ENCODE data around the gene CHPT1.
"Not testable (repeated sequence)": the region's sequence is repeated elsewhere in the genome, so short reads cannot be mapped to it uniquely, and the experiment has no call there.

Gene CHPT1

DNA sequence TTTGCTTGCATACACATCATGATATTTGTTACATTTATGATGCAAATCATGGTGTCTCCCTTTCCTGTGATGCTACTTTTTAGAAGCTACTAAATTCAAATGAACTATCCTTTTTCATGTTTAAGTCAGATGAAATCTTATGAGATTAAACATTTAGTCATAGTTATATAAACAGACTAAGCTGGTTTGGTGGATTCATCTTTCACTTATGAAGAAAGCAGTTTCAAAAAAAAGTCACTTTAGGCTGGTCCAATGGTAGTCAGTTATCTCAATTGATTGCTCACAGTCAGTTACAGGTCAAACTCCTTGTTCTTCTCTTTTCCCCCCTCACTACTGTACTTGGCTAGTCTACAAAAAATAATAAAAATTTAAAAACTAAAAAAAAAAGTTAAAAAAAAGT is 22.1 kb downstream of the CHPT1 start:
- no peak for DNase-seq

DNA sequence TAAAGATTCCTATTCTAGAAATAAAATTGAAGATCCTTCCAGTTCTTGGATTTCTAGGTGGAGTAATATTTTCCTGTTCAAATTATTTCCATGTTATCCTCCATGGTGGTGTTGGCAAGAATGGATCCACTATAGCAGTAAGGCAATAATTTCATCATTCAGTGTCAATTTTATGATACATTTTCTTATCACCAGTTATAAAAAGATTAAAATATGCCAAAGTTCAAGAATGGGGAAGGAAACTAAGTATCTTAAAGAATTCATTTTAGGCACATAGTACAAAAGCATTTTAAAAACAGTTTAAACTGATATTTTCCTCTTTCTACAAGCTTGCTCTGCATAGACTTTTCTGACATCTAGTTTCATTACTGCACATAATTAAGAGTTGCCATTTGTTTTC is 22.7 kb downstream of the CHPT1 start:
- no peak for DNase-seq

DNA sequence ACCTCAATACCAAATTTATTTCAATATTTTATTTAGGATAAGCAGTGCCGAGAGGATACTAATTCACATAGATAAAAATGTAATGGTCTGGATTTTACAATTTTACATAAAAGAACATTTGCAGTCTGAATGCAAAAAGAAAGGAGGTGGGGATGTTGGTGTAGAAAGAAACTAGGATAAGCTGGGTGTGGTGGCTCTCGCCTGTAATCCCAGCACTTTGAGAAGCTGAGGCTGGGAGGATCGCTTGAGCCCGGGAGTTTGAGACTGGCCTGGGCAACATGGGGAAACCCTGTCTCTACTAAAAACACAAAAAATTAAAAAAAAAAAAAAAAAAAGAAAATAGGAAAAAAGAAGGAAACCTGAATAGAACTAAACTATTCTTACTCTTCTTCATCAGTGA is 25.0 kb downstream of the CHPT1 start:
- no peak for DNase-seq

DNA sequence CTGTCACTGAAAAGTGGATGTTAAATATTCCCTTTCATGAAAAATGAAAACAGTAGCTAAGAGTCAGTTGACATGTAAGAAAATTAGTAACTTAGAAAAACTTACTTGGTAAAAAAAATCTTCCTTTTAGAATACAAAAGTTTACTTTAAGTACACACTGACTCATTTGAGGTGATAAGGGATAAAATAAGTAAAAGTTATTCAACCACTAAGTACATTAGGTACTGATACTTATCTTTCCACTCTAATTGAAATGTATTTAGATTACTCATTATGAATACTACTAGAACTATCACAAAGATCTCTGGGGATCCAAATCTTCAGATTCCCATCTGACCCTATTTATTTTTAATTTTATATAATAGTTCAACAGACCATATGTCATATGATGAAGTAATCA is 29.7 kb downstream of the CHPT1 start:
- no peak for DNase-seq

DNA sequence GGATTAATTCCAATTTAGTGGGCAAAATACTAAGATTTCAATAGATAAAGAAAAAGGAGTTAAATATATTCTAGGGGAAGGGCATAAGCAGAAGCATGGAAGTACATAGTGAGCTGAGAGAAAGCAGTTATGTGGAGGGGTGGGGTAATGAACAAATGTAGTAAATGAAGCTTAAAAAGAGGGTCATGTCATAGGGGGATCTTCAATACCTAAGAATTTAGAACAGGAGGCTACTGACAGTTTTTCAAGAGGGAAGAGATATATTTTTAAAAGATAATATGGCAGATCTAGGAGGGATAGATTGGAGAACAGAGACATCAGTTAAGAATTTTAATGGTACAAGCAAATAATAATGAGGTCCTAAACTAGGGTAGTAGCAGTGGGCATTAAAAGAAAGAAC is 32.4 kb downstream of the CHPT1 start:
- no peak for DNase-seq

DNA sequence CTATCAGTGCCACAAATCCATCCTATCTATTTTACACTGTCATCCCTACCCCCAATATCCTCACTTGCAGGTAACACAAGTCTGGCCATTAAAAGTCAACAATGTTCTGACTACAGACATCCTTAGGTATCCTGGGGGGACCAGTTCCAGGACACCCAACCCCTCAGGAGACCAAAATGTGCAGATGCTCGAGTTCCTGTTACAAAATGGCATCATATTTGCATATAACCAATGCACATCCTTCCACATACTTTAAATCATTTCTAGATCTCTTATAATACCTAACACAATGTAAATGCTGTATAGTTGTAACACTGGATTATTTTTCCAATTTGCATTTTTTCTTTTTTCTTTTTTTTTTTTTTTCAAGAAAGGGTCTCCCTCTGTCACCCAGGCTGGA is 34.9 kb downstream of the CHPT1 start:
- no peak for DNase-seq

DNA sequence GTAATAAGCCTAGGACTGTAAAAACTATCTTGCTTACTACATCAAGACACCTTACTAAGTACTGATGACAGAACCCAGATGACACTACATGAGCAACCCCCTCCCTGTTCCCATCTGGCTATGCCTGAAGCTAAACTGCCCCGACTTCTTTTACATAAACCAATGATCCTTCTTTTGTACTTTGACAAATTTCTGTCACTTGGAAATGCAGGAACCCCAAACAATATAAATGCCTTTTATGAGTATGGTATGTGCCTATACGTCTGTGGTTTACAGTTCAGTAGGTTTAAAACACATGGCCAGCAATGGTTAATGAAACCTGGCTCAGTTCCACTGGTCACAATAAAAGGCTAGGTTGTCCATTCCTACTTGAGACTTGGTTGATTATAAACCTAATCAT is 35.7 kb downstream of the CHPT1 start:
- DNase-seq: no peak

DNA sequence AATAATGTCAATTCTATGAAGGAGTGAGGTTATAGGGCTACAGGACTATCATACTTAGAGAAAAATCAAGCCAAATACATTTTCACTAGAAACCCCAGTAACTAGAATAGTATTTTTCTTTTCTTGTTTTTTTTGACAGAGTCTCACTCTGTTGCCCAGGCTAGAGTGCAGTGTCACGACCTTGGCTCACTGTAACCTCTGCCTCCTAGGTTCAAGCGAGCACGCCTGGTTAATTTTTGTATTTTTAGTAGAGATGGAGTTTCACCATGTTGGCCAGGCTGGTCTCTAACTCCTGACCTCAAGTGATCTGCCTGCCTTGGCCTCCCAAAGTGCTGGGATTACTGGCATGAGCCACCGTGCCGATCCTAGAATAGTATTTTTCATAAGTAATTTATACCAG is 37.0 kb downstream of the CHPT1 start:
- DNase-seq: not testable (repeated sequence)

DNA sequence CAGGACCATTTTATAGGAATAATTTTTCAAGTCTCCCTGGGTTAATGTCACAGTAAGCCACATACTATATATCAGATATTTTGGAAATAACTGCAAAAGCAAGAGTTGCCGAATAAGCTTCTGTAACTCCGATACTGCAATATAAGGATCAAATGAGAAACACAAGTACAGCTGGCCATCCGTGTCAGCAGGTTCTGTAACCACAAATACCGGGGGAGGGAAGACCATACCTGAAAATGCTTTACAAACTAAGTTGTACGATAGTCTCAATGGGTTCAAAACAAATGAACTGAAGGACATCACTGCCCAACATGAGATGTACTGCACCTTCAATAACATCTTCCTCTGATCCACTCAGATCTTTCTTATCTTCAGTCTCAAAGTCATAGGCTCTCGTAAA is 40.0 kb downstream of the CHPT1 start:
- DNase-seq: no peak

DNA sequence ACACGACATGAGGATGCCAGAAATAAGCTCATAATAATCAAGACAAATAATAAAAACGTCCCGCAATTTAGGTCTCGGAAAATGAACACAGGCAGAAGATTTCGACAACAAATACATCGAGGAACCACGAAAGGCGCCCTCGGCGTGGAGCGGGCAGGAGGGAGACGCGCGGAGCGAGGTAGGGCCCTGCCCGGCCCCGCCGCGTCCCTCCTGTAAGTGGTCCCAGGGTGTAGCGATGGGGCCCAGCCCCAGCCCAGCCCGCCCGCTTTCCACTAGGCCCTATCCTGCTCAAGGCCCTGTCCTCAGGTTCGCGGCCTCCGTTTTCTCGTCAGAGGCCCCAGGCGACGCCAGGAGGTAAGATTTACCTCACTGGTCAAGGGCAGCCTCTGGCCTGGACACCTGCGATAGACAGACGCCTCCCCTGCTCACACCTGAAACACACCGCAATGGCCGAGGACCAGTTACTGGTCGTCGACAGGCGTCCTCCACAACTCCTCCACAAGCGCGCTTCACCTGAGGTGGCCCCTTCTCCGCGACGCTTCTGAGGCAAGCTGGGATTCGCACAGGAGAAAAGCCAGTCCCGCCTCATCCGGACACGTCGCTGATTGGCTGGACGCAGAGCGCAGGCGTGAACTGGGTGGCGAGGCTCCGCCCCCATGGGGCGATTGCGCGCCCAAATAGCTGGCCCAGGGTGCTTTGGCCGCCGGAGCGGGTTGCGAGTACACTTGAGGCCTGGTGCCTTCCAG is 41.7 kb downstream of the CHPT1 start, which contains the start of gene SYCP3:
Gene SYCP3 (minus strand): TSS at position 543 of the 746 bp plus-strand sequence. CDS start 1,527 bp downstream, outside the sequence.
- DNase-seq: no peak

DNA sequence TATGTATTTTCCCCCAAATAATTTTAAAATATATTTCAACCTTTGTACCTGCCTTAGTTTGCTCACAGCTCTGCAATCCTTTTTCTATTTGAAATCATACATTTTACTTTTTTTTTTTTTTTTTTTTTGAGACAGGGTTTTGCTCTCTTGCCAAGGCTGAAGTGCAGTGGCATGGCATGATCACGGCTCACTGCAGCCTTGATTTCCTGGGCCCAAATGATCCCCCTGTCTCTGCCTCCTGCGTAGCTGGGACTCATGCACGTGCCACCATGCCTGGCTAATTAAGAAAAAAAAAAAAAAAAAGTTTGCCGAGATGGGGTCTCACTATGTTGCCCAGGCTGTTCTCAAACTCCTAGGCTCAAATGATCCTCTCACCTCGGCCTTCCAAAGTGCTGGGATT is 43.1 kb downstream of the CHPT1 start:
- no peak for DNase-seq

DNA sequence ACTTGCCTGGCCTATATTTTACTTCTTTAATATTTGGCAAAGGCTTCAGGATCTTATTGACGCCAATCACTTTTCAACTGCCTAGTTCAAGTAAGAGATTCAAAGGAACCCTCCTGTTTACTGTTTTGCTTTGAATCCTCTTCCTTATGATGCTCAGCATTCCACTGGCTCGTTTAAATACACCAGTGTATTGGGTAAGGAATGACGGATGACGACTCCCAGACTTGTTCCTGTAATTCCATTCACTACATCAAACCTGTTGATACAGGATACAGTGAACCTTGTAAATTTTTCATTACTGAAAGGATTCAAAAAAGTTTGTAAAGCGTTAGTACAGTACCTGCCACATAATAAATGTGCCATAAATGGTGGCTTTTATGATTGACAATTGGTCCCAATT is 43.5 kb downstream of the CHPT1 start:
- DNase-seq: no peak

DNA sequence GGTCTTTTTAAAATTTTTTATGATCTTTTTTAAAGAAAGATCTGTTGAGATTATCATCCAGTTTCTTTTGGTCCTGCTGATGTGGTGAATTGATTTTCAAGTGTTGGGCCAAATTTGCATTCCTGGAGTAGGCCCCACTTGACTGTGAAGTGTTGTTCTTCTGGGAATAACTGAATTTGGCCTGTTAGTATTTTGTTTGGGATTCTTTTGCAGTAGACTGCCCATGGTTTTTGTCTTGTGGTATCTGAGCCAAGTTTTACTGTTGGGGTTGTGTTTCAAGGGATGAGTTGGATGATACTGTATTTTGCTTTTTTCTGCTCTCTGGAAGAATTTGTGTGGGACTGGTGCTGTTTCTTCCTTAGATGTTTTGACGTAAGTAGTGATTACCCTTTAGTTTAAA is 45.8 kb downstream of the CHPT1 start:
- DNase-seq: no peak

DNA sequence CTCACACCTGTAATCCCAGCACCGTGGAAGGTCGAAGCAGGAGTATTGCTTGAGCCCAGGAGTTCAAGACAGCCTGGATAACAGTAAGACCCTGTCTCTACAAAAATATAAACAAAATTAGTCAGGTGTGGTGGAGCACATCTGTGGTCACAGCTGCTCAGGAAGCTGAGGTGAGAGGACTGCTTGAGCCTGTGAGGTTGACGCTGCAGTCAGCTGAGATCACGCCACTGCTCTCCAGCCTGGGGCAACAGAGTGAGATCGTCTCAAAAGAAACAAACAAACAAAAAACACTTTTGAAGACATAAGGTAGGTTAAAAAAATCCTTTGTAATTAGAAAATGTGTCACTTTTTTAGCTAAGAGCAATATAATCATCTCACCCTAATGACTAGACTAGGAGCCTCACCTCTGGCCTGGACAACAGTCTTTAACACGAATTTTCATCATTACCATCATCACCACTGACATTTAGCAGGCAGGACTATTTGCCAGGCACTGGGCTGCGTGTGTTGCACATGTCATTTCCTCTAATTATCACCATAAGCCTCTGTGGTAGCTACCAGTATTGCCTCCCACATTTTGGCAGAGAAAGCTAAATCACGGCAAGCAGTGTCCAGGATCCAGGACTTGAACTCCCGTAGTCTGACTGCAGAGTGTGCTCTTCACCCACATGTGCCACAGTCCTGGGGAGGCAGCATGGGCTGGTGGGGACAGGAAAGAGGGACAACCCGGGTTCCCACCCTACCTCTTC is 46.5 kb downstream of the CHPT1 start:
- DNase-seq: no peak

DNA sequence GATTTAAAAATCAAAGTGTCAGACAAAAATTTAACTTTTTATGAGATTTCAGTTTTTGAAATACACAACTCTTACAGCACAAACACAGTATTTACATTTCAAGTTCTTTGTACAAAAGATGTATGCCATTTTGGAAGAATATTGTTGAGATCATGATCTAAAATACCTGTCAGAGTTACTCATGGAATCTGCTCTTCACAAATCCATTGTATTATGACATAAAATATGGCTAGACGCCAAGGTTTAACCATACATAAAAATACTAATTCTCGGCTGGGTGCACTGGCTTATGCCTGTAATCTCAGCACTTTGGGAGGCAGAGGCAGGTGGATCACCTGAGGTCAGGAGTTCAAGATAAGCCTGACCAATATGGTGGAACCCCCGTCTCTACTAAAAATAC is 48.0 kb downstream of the CHPT1 start:
- no peak for DNase-seq

DNA sequence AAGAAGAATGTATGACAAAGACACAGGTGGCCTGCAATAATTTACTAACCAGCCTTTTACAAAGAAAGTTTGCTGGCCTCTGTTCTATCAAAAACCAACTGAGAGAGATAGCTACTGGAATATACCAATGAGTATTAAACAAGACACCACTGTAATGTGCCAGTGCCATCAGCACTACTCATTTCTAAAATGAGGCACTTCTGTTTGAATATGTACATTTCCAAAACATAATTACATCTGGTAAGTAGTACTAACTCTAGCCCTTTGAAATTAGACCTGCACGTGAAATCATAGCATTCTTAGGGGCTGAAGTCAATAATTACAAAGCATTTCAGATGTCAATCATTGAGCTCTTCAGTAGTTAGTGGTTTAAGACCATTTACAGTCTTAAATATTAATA is 48.8 kb downstream of the CHPT1 start:
- no peak for DNase-seq

DNA sequence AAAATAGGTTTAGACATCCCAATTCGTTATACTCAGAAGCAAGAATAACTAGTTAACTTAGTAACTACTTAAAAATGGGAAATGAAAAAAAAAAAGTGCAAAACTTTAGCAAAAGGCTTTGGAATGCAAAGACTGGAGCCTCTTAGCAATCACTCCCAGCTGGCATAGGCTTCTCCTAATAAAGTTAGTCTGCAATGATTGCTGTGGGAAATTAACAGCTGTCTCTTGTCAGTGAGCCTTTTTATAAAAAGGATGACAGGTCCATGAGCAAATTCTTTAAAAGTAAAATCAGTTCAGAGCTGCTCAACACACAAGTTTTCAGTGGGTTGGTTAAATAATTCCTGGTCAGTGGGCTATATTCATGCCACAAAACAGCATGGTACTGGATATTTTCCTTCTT is 49.2 kb downstream of the CHPT1 start:
- DNase-seq: no peak

DNA sequence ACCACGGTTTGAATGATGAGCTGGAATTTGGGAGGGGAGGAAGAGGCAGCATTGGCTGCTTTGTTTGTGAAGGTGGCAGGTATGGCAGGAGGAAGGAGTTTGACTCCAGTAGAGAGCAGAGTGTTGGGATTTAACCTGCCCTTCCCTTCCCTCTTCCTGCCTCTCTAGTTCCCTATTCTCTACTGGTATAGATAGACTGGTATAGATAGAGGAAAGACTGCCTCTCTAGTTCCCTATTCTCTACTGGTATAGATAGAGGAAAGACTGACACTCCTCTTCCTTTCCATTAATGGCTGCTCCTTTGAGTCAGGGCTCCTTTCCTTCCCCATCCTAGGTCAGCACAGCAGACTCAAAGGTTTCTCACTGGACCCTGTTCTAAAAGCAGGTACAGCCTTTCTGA is 50.3 kb downstream of the CHPT1 start:
- DNase-seq: no peak

DNA sequence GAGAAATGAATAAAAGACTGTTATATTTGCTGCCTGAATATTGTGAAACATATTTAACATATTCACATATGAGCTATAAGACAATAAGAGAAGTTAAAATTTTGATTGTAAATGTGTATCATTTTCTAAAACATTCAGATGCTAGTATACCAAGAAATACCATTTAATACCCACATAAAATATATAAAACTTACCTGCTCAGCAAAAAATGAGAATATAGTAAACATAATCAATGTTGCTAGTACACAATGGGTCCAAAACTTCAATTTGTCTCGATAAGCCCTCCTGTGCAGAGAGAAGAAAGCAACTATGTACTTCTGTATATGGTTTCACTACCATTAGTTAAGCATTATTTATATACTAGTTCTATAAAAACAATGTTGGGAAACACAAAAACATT is 51.5 kb downstream of the CHPT1 start:
- DNase-seq: no peak

DNA sequence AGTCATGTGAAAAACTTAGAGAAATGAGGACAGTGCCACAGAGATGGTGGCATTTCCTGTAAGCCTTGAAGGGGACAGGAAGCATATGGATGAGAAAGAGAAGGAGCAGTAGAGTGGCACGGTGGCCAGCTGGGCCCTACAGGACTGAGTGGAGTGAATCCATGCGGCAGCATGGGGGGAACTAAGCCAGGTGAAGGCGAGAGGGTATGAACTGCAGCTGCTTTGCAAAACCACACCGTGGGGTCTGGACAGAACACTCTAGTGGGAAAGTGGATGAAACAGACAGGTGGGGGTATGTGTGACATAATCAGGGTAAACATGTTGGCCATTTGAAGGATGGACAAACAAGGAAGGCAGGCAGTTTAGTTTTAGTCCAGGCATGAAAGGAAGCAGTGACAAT is 52.2 kb downstream of the CHPT1 start:
- DNase-seq: no peak

DNA sequence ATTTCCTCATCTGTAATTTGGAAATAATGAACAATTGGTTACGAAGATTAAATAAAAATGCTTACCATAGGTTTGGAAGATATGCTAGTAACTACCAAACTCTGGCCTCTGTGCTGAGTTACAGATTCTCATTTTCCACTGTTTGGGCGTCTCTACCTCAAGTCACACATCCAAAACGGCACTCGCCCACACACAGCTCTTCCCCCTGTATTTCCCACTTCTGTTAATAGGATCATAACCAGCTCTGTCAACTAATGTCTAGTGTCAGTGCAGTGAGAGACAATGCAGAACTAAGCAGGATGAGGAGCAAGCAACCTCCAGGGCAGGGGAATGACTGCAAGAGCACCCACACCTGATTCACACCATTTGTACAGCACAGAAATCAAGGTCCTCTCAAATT is 52.7 kb downstream of the CHPT1 start:
- DNase-seq: peak in 11 of 56 donors; percentile 8 to 44 (median 25)

DNA sequence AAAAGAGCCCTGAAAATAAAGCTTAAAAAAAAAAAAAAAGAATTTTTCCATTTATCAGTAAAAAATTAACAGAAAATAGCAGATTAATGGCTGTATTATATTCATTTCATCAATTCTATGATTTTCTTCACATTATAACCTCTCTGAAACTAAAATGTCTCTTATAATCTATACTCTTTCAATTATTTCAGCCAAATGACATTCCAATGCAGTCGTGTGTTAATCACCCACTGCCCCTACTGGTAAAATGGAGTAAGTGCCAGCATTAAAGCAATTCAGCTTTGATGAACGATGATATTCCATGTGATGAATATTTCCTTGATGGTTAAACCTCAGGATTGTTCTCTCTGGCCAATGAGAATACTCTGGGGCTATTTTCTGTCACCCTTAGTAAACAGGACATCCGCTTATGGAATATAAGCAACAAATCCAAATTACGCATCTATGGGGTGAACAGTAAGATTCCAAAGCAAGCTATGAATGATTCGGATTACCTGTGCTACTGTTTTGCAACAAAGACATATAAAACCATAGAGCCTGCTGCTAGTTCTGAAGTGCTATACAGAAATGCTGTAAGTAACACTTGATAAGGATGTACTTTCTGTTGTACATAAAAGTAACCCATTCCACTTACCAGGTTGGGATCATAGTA is 62.1 kb downstream of the CHPT1 start:
- no peak for DNase-seq

DNA sequence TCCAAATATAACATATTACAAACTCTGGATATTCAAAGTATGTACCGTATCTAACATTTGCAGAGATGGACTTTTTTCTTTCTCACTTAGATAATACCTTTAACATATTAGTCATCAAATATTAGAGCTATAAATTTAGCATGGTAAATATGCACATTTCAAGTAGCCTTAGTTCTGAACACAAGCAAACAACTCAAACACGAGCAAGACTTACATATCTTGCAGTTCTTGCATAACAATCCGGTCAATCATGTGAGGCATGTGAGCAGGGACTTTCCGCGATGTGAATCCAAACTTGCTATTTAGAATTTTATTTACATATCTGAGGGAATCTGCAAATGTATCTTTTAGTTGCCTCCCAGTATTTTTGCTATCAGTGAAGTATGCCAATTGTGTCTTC is 63.9 kb downstream of the CHPT1 start:
- no peak for DNase-seq
